Natural killer cell (primary cell): ENCODE results near the gene TMEM98. TPM values are rescaled to one million over a fixed set of nuclear protein-coding genes. Genes with fewer than 3 reads are reported as not detected.
"Not testable (repeated sequence)": the region's sequence is repeated elsewhere in the genome, so short reads cannot be mapped to it uniquely, and the experiment has no call there.

Experiments used
- ATAC-seq, 3 donors: fragments of 150-1000 bp in 2 of 3; fragments of 200-7000 bp in 1 of 3; cut with Tn5 transposase; 1 replicate in 1 of 3; 2 replicates in 2 of 3; pipeline ENCODE4 v1.10.0; 2021; ENCODE audit warnings: mild to moderate bottlenecking in 2 of 3, moderate library complexity in 2 of 3
- DNase-seq, 2 donors: peaks; one replicate each; pipeline versions ENCODE4 v3.0.0 to v3.0.0-alpha.2; 2013 to 2021; ENCODE audit warnings: mixed read lengths in 1 of 2
- H3K27ac ChIP-seq: one replicate; pipeline ENCODE4 v1.5.1; 2013; ENCODE audit warnings: mild to moderate bottlenecking, low read length
- H3K27me3 ChIP-seq: one replicate; pipeline ENCODE4 v1.6.1; 2013; ENCODE audit warnings: low read length; ENCODE audit not compliant: control insufficient read depth, insufficient read depth
- H3K36me3 ChIP-seq: one replicate; pipeline ENCODE4 v1.6.1; 2013; ENCODE audit warnings: low read length; ENCODE audit not compliant: control insufficient read depth, insufficient read depth
- H3K4me1 ChIP-seq: one replicate; pipeline ENCODE4 v1.6.1; 2013; ENCODE audit warnings: low read length; ENCODE audit not compliant: control insufficient read depth, insufficient read depth
- H3K4me3 ChIP-seq: one replicate; pipeline ENCODE4 v1.5.1; 2013; ENCODE audit warnings: low read length
- H3K9me3 ChIP-seq: one replicate; pipeline ENCODE4 v1.6.1; 2013; ENCODE audit warnings: low read length; ENCODE audit not compliant: control insufficient read depth, insufficient read depth
- H3K27ac Mint-ChIP-seq, 2 donors: one replicate each; pipeline ENCODE4 v1.8.0; 2022; ENCODE audit warnings: mild to moderate bottlenecking in 2 of 2, mixed read lengths in 2 of 2, moderate library complexity in 1 of 2
- H3K27me3 Mint-ChIP-seq, 2 donors: one replicate each; pipeline ENCODE4 v1.8.0; 2022; ENCODE audit warnings: low read depth in 2 of 2, mixed read lengths in 2 of 2
- H3K36me3 Mint-ChIP-seq: one replicate; pipeline ENCODE4 v1.8.0; 2022; ENCODE audit warnings: mixed read lengths
- H3K4me1 Mint-ChIP-seq, 2 donors: one replicate each; pipeline ENCODE4 v1.8.0; 2022; ENCODE audit warnings: mixed read lengths in 2 of 2
- H3K4me3 Mint-ChIP-seq: one replicate; pipeline ENCODE4 v1.8.0; 2022; ENCODE audit warnings: mild to moderate bottlenecking, moderate library complexity, mixed read lengths
- H3K9me3 Mint-ChIP-seq, 2 donors: one replicate each; pipeline ENCODE4 v1.8.0; 2022; ENCODE audit warnings: mixed read lengths in 2 of 2
- WGBS: methylation state at CpG from one replicate; pipeline ENCODE4 v1.1.7; 2013; ENCODE audit warnings: missing lambda C conversion rate; ENCODE audit not compliant: insufficient coverage; 5-methylcytosine and 5-hydroxymethylcytosine counted together
- intact Hi-C: fragments of 100-400 bp; cut with micrococcal nuclease; formaldehyde crosslinking; loops from one replicate; pipeline ENCODE4 v1.14.2; 2022
- total RNA-seq, 4 donors: library from RNA; stranded (reverse); fragments of 120-200 nt in 1 of 4; gene quantifications; one replicate each; pipeline versions ENCODE4 v1.2.3 to v1.2.4, GENCODE V29; 2013 to 2022
- TF ChIP-seq, protein P1 (sequence below): fragments of 200-600 bp; IDR thresholded peaks from one replicate; pipeline ENCODE4 v1.8.0; 2022; ENCODE audit warnings: antibody characterized with exemption

The TMEM98 gene
- total RNA-seq, 3 donors from 2014 or later (not counting 1 experiment from before 2014, with no cell fraction given) = not detected

DNA sequence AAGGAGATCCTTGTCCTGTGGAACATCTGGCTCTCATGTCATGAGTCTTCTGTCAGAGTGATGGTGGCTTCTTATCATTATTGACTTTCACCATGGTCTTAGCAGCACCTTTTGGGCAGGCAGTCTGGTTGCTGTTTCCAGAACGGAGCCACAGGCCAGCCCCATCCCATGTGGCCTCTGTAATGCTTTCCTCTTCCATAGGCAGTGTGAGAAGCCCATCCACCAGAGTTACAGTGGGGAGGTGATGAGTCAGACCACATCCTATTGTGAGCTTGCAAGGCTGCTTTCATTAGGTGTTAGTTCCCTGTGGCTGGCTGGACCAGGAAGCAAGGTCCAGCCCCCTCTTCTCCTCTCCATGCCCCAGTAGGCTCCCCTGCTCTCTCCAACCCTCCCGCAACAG is 32.9 kb downstream of the TMEM98 start:
- H3K9me3 Mint-ChIP-seq = no peaks in the 10 kb centered on the region
- ATAC-seq (no peak), DNase-seq (no peak)
- Histone ChIP-seq H3K27me3 (no peaks in the 10 kb centered on the region), H3K4me1 (no peaks in the 10 kb centered on the region), H3K9me3 (no peaks in the 10 kb centered on the region), H3K27ac (no peak overlapping the region), H3K36me3 (no peaks in the 10 kb centered on the region), H3K4me3 (no peak overlapping the region)
- H3K27me3 Mint-ChIP-seq = peaks cover 21 to 56% of the 10 kb centered on the region in 2 donors
- TF ChIP-seq, protein P1, sequence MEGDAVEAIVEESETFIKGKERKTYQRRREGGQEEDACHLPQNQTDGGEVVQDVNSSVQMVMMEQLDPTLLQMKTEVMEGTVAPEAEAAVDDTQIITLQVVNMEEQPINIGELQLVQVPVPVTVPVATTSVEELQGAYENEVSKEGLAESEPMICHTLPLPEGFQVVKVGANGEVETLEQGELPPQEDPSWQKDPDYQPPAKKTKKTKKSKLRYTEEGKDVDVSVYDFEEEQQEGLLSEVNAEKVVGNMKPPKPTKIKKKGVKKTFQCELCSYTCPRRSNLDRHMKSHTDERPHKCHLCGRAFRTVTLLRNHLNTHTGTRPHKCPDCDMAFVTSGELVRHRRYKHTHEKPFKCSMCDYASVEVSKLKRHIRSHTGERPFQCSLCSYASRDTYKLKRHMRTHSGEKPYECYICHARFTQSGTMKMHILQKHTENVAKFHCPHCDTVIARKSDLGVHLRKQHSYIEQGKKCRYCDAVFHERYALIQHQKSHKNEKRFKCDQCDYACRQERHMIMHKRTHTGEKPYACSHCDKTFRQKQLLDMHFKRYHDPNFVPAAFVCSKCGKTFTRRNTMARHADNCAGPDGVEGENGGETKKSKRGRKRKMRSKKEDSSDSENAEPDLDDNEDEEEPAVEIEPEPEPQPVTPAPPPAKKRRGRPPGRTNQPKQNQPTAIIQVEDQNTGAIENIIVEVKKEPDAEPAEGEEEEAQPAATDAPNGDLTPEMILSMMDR = no peak
- no peaks in the 10 kb centered on the region for H3K4me1 Mint-ChIP-seq
- no peaks in the 10 kb centered on the region for H3K36me3 Mint-ChIP-seq
- H3K27ac Mint-ChIP-seq = no peak overlapping the region
- intact Hi-C loops = no loop called here
- 87% methylated on average over 2 of the region's 2 CpGs for WGBS
- H3K4me3 Mint-ChIP-seq = no peak overlapping the region

DNA sequence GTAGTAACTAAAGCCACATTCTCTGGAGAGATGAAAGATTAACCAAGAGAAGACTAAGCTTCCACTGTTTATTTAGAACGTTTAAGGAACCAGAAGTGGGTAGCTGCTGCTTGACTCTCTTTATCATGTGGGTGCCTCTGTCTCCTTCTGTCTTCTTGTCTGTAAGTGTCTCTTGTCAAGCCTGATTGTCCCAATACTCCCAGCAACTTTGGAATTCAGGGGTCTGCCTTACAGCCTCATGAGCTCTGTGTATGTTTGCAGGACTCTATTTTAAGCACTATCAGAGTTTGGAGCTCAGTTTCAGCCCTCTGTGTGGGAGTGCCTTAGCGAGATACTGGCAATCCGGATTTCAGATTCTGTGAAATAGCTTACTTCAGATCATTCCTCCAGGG is 34.4 kb downstream of the TMEM98 start:
- H3K4me1 ChIP-seq = no peaks in the 10 kb centered on the region
- Mint-ChIP-seq H3K27me3 (peaks cover 28 to 54% of the 10 kb centered on the region in 2 donors), H3K36me3 (no peaks in the 10 kb centered on the region), H3K4me3 (no peak overlapping the region), H3K27ac (no peak overlapping the region), H3K4me1 (no peaks in the 10 kb centered on the region), H3K9me3 (no peaks in the 10 kb centered on the region)
- no peak for ATAC-seq
- H3K4me3 ChIP-seq = no peak overlapping the region
- H3K9me3 ChIP-seq = no peaks in the 10 kb centered on the region
- intact Hi-C loops = no loop called here
- WGBS = 47% methylated on average over 3 of the region's 3 CpGs
- no peaks in the 10 kb centered on the region for H3K36me3 ChIP-seq
- H3K27ac ChIP-seq = no peak overlapping the region
- H3K27me3 ChIP-seq = no peaks in the 10 kb centered on the region
- TF ChIP-seq, protein P1 = no peak
- no peak for DNase-seq

DNA sequence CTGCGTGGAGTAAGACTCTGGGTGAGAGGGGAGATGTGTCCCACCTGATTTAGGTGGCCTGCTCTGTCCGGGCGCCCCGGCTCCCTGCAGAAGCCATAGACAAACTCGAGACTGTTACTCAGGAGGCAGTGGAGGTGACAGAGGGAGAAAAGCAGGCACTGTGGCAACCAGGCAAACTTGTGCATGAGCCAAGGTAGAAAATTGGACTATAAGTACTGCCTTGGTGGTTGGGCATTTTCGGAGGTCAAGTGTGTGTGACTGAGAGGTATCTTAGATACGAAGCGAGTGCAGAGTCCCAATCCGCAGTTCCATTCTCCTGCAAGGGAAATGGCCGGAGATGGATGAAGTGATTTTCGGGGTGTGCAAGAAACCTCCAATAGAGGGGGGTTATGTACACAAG is 36.6 kb downstream of the TMEM98 start:
- Histone ChIP-seq H3K4me1 (no peaks in the 10 kb centered on the region), H3K4me3 (no peak overlapping the region), H3K27me3 (no peaks in the 10 kb centered on the region), H3K27ac (no peak overlapping the region), H3K9me3 (no peaks in the 10 kb centered on the region), H3K36me3 (no peaks in the 10 kb centered on the region)
- no peak overlapping the region for H3K27ac Mint-ChIP-seq
- H3K9me3 Mint-ChIP-seq = no peaks in the 10 kb centered on the region
- H3K27me3 Mint-ChIP-seq = peaks cover 32 to 47% of the 10 kb centered on the region in 2 donors
- intact Hi-C loops = no loop called here
- 85% methylated on average over 11 of the region's 11 CpGs for WGBS
- no peaks in the 10 kb centered on the region for H3K4me1 Mint-ChIP-seq
- DNase-seq = no peak
- H3K4me3 Mint-ChIP-seq = no peak overlapping the region
- ATAC-seq = no peak
- H3K36me3 Mint-ChIP-seq = no peaks in the 10 kb centered on the region
- TF ChIP-seq, protein P1 = no peak

DNA sequence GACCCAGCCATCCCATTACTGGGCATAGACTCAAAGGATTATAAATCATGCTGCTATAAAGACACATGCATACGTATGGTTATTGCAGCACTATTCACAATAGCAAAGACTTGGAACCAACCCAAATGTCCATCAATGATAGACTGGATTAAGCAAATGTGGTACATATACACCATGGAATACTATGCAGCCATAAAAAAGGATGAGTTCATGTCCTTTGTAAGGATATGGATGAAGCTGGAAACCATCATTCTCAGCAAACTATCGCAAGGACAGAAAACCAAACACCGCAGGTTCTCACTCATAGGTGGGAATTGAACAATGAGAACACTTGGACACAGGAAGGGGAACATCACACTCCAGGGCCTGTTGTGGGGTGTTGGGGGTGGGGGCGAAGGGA is 41.3 kb downstream of the TMEM98 start:
- H3K4me3 Mint-ChIP-seq, H3K9me3 ChIP-seq, H3K4me3 ChIP-seq, H3K4me1 ChIP-seq, DNase-seq, intact Hi-C loops, H3K27ac ChIP-seq, ATAC-seq, H3K36me3 Mint-ChIP-seq, H3K9me3 Mint-ChIP-seq, H3K4me1 Mint-ChIP-seq, H3K36me3 ChIP-seq, H3K27me3 ChIP-seq, H3K27ac Mint-ChIP-seq: not testable (repeated sequence)
- peaks cover 21 to 29% of the 10 kb centered on the region in 2 donors for H3K27me3 Mint-ChIP-seq
- WGBS = 95% methylated on average over 4 of the region's 4 CpGs
